Stimulated activated CD8-positive, alpha-beta memory T cell treated with anti-CD3 and anti-CD28 coated beads, Interleukin-7, amount 100 ng/mL, for 24 hours (primary cell): ENCODE data around the gene CSNK2A2.

Experiments used
- DNase-seq: peaks from one replicate; pipeline ENCODE4 v3.0.0-alpha.2; 2020; ENCODE audit warnings: low read depth

Gene CSNK2A2

GRCh38 chr16:58110571-58111301 lies 87.2 kb downstream of the CSNK2A2 start:
- DNase-seq = no peak

- DNase-seq = no peak
Observed at GRCh38 chr16:58109881-58110280, 88.0 kb downstream of the CSNK2A2 start.

GRCh38 chr16:58109330-58109729 lies 88.6 kb downstream of the CSNK2A2 start:
- no peak for DNase-seq
